ENCODE data around the gene C18orf32. TPM values are rescaled to one million over a fixed set of nuclear protein-coding genes. Genes with fewer than 3 reads are reported as not detected.
"Not testable (repeated sequence)": the region's sequence is repeated elsewhere in the genome, so short reads cannot be mapped to it uniquely, and the experiment has no call there.

C18orf32 gene
- total RNA-seq, 1 experiment from 2014 or later: 24.9 TPM

GRCh38 chr18:49512876-49513275 is 25.8 kb upstream of the C18orf32 start:
- not testable (repeated sequence) for H3K9me3 ChIP-seq (ENCODE audit: low read length); H3K27me3 ChIP-seq (ENCODE audit: low read length); H3K27ac ChIP-seq (ENCODE audit: low read length); H3K9me2 ChIP-seq (replicated peaks; ENCODE audit: insufficient read depth, low read length); H3K4me2 ChIP-seq (ENCODE audit: low read depth, low read length, poor library complexity, severe bottlenecking); H3K4me1 ChIP-seq (ENCODE audit: low read length); H3K9ac ChIP-seq (ENCODE audit: low read length); H3K4me3 ChIP-seq (ENCODE audit: low read length); H2AFZ ChIP-seq (ENCODE audit: low read length); H3K36me3 ChIP-seq (ENCODE audit: insufficient read depth, low read length); H3K79me2 ChIP-seq (ENCODE audit: low read length); H4K20me1 ChIP-seq (ENCODE audit: insufficient read depth, low read depth, low read length); DNase-seq

DNA sequence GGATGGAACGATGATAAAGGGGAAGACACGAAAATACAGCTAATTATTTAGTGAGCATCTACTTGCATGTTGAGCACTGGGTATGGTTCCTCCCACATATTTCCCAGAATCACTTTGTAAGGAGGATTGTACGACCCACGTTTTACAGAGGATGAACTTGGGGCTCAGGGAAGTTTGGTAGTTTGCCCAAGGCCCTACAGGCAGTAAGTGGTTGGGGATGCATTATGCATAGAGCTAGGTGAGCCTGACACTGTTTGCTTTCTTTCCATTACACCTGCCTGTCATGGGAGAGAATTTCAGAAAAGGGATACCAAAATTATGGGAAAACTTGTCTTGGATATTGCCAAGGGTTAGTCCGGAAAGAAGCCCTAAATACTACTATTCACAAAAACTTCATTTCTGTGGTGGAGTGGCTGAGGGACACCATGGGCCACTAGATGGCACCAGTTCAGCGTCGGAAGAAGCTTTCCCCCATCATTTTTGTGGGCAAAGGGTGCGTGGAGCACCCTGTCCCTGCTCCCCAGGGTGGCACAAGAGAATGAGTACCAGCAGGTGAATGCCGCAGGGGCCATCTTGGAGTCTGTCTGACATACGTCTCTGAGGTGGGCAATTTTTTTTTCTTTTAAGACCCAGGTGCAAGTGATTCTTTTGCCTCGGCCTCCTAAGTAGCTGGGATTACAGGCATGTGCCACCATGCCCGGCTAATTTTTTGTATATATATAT is 23.5 kb upstream of the C18orf32 start:
- H2AFZ ChIP-seq (ENCODE audit: low read length): no peak overlapping the region
- no peak overlapping the region for H3K27ac ChIP-seq (ENCODE audit: low read length)
- H3K9ac ChIP-seq (ENCODE audit: low read length): no peak overlapping the region
- no peaks in the 10 kb centered on the region for H3K9me3 ChIP-seq (ENCODE audit: low read length)
- no peaks in the 10 kb centered on the region for H4K20me1 ChIP-seq (ENCODE audit: insufficient read depth, low read depth, low read length)
- H3K4me3 ChIP-seq (ENCODE audit: low read length): no peak overlapping the region
- no peaks in the 10 kb centered on the region for H3K27me3 ChIP-seq (ENCODE audit: low read length)
- no peak overlapping the region for H3K4me2 ChIP-seq (ENCODE audit: low read depth, low read length, poor library complexity, severe bottlenecking)
- H3K9me2 ChIP-seq (replicated peaks; ENCODE audit: insufficient read depth, low read length): no peaks in the 10 kb centered on the region
- H3K79me2 ChIP-seq (ENCODE audit: low read length): no peaks in the 10 kb centered on the region
- peak; percentile 85 for DNase-seq
- H3K4me1 ChIP-seq (ENCODE audit: low read length): no peaks in the 10 kb centered on the region
- H3K36me3 ChIP-seq (ENCODE audit: insufficient read depth, low read length): no peaks in the 10 kb centered on the region

- H3K9me2 ChIP-seq (replicated peaks; ENCODE audit: insufficient read depth, low read length); H3K79me2 ChIP-seq (ENCODE audit: low read length); H3K4me2 ChIP-seq (ENCODE audit: low read depth, low read length, poor library complexity, severe bottlenecking); H3K36me3 ChIP-seq (ENCODE audit: insufficient read depth, low read length); H3K4me3 ChIP-seq (ENCODE audit: low read length); H2AFZ ChIP-seq (ENCODE audit: low read length); DNase-seq; H3K27me3 ChIP-seq (ENCODE audit: low read length); H3K4me1 ChIP-seq (ENCODE audit: low read length); H3K9me3 ChIP-seq (ENCODE audit: low read length); H3K9ac ChIP-seq (ENCODE audit: low read length); H4K20me1 ChIP-seq (ENCODE audit: insufficient read depth, low read depth, low read length); H3K27ac ChIP-seq (ENCODE audit: low read length): not testable (repeated sequence)
Measured at GRCh38 chr18:49506438-49506837, 19.4 kb upstream of the C18orf32 start.

DNA sequence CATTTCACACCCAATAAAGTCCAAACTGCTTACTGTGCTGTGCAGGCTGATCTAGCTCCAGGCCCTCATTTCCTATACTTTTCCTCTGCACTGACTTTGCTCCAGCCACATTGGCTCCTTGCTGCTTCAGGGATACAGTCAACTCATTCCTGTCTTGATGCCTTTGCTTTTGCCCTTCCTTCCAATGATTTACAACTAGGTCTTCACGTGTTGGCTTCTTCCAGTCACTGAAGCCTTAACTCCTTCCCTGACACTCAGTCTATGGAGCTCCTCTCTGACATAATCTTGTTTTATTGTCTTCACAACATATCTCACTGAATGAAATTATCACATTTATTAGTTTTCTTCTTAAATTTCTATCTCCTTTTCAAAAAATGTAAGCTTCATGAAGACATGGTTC is 16.9 kb upstream of the C18orf32 start:
- no peaks in the 10 kb centered on the region for H4K20me1 ChIP-seq (ENCODE audit: insufficient read depth, low read depth, low read length)
- DNase-seq: no peak
- no peak overlapping the region for H3K9ac ChIP-seq (ENCODE audit: low read length)
- H3K27me3 ChIP-seq (ENCODE audit: low read length): no peaks in the 10 kb centered on the region
- H3K9me2 ChIP-seq (replicated peaks; ENCODE audit: insufficient read depth, low read length): no peaks in the 10 kb centered on the region
- H2AFZ ChIP-seq (ENCODE audit: low read length): no peak overlapping the region
- H3K4me1 ChIP-seq (ENCODE audit: low read length): no peaks in the 10 kb centered on the region
- no peaks in the 10 kb centered on the region for H3K9me3 ChIP-seq (ENCODE audit: low read length)
- H3K4me3 ChIP-seq (ENCODE audit: low read length): no peak overlapping the region
- H3K36me3 ChIP-seq (ENCODE audit: insufficient read depth, low read length): no peaks in the 10 kb centered on the region
- H3K27ac ChIP-seq (ENCODE audit: low read length): no peak overlapping the region
- no peak overlapping the region for H3K4me2 ChIP-seq (ENCODE audit: low read depth, low read length, poor library complexity, severe bottlenecking)
- H3K79me2 ChIP-seq (ENCODE audit: low read length): no peaks in the 10 kb centered on the region

GRCh38 chr18:49500201-49500921 is 13.3 kb upstream of the C18orf32 start:
- Histone ChIP-seq H3K9me3 (ENCODE audit: low read length) (no peaks in the 10 kb centered on the region), H3K27ac (ENCODE audit: low read length) (no peak overlapping the region), H3K79me2 (ENCODE audit: low read length) (no peaks in the 10 kb centered on the region), H3K4me1 (ENCODE audit: low read length) (no peaks in the 10 kb centered on the region), H3K9me2 (replicated peaks; ENCODE audit: insufficient read depth, low read length) (no peaks in the 10 kb centered on the region), H3K36me3 (ENCODE audit: insufficient read depth, low read length) (no peaks in the 10 kb centered on the region), H4K20me1 (ENCODE audit: insufficient read depth, low read depth, low read length) (no peaks in the 10 kb centered on the region), H2AFZ (ENCODE audit: low read length) (no peak overlapping the region), H3K4me3 (ENCODE audit: low read length) (no peak overlapping the region), H3K27me3 (ENCODE audit: low read length) (no peaks in the 10 kb centered on the region), H3K4me2 (ENCODE audit: low read depth, low read length, poor library complexity, severe bottlenecking) (no peak overlapping the region), H3K9ac (ENCODE audit: low read length) (no peak overlapping the region)
- DNase-seq: no peak

- H3K79me2 ChIP-seq (ENCODE audit: low read length): no peaks in the 10 kb centered on the region
- no peaks in the 10 kb centered on the region for H3K27me3 ChIP-seq (ENCODE audit: low read length)
- no peaks in the 10 kb centered on the region for H3K4me1 ChIP-seq (ENCODE audit: low read length)
- DNase-seq: no peak
- no peaks in the 10 kb centered on the region for H4K20me1 ChIP-seq (ENCODE audit: insufficient read depth, low read depth, low read length)
- H3K9me2 ChIP-seq (replicated peaks; ENCODE audit: insufficient read depth, low read length): no peaks in the 10 kb centered on the region
- no peak overlapping the region for H3K4me2 ChIP-seq (ENCODE audit: low read depth, low read length, poor library complexity, severe bottlenecking)
- H3K36me3 ChIP-seq (ENCODE audit: insufficient read depth, low read length): no peaks in the 10 kb centered on the region
- H3K9ac ChIP-seq (ENCODE audit: low read length): no peak overlapping the region
- no peak overlapping the region for H3K4me3 ChIP-seq (ENCODE audit: low read length)
- no peak overlapping the region for H3K27ac ChIP-seq (ENCODE audit: low read length)
- H3K9me3 ChIP-seq (ENCODE audit: low read length): no peaks in the 10 kb centered on the region
- no peak overlapping the region for H2AFZ ChIP-seq (ENCODE audit: low read length)
Measured at GRCh38 chr18:49499046-49499637, 12.1 kb upstream of the C18orf32 start.

GRCh38 chr18:49495480-49495879 is 8.4 kb upstream of the C18orf32 start:
- H3K4me2 ChIP-seq (ENCODE audit: low read depth, low read length, poor library complexity, severe bottlenecking): no peak overlapping the region
- peaks cover 16% of the 10 kb centered on the region; the same call in 1 of the 2 replicates for H4K20me1 ChIP-seq (ENCODE audit: insufficient read depth, low read depth, low read length)
- peaks cover 16% of the 10 kb centered on the region for H3K36me3 ChIP-seq (ENCODE audit: insufficient read depth, low read length)
- H3K4me3 ChIP-seq (ENCODE audit: low read length): no peak overlapping the region
- no peaks in the 10 kb centered on the region for H3K27me3 ChIP-seq (ENCODE audit: low read length)
- DNase-seq: no peak
- H3K4me1 ChIP-seq (ENCODE audit: low read length): peaks cover 21% of the 10 kb centered on the region
- peaks cover 19% of the 10 kb centered on the region for H3K79me2 ChIP-seq (ENCODE audit: low read length)
- 0 out of 2 replicates have a peak overlapping the region, but pooled peaks have one; percentile 29 for H2AFZ ChIP-seq (ENCODE audit: low read length)
- H3K9me3 ChIP-seq (ENCODE audit: low read length): no peaks in the 10 kb centered on the region
- H3K27ac ChIP-seq (ENCODE audit: low read length): no peak overlapping the region
- no peak overlapping the region for H3K9ac ChIP-seq (ENCODE audit: low read length)
- H3K9me2 ChIP-seq (replicated peaks; ENCODE audit: insufficient read depth, low read length): no peaks in the 10 kb centered on the region

GRCh38 chr18:49495076-49495475 is 8.0 kb upstream of the C18orf32 start:
- peaks cover 20% of the 10 kb centered on the region; the same call in 1 of the 2 replicates for H4K20me1 ChIP-seq (ENCODE audit: insufficient read depth, low read depth, low read length)

More at GRCh38 chr18:49495076-49495475, 8.0 kb upstream of the C18orf32 start:
- no peak overlapping the region for H3K4me2 ChIP-seq (ENCODE audit: low read depth, low read length, poor library complexity, severe bottlenecking)
- 0 out of 2 replicates have a peak overlapping the region, but pooled peaks have one; percentile 29 for H2AFZ ChIP-seq (ENCODE audit: low read length)
- no peak overlapping the region for H3K9ac ChIP-seq (ENCODE audit: low read length)
- H3K4me3 ChIP-seq (ENCODE audit: low read length): no peak overlapping the region
- peaks cover 21% of the 10 kb centered on the region for H3K79me2 ChIP-seq (ENCODE audit: low read length)
- H3K36me3 ChIP-seq (ENCODE audit: insufficient read depth, low read length): peaks cover 20% of the 10 kb centered on the region
- no peaks in the 10 kb centered on the region for H3K9me3 ChIP-seq (ENCODE audit: low read length)
- no peaks in the 10 kb centered on the region for H3K27me3 ChIP-seq (ENCODE audit: low read length)
- H3K9me2 ChIP-seq (replicated peaks; ENCODE audit: insufficient read depth, low read length): no peaks in the 10 kb centered on the region
- H3K27ac ChIP-seq (ENCODE audit: low read length): no peak overlapping the region
- no peak for DNase-seq
- H3K4me1 ChIP-seq (ENCODE audit: low read length): peaks cover 26% of the 10 kb centered on the region

Data from Karpas-422 (cell line).